Activated gamma-delta T cell treated with Interleukin-2 at 50 U/mL for 16 hours (primary cell): ENCODE results near the gene MAMLD1.

Experiments
- DNase-seq: peaks from one replicate; pipeline ENCODE4 v3.0.0-alpha.2; 2020

The MAMLD1 gene

GRCh38 chrX:150540965-150541364, 177.8 kb downstream of the MAMLD1 start:
- no peak for DNase-seq

GRCh38 chrX:150542846-150543229, 179.7 kb downstream of the MAMLD1 start:
- DNase-seq, result no peak

- no peak for DNase-seq
These were observed 180.4 kb downstream of the MAMLD1 start for GRCh38 chrX:150543230-150544155.

- no peak for DNase-seq
These were observed 181.2 kb downstream of the MAMLD1 start for GRCh38 chrX:150544222-150544787.

- DNase-seq, result no peak
These were observed 182.0 kb downstream of the MAMLD1 start for GRCh38 chrX:150544835-150545770.

GRCh38 chrX:150546711-150547153, 183.6 kb downstream of the MAMLD1 start:
- peak; percentile 24 for DNase-seq

GRCh38 chrX:150547375-150548115, 184.4 kb downstream of the MAMLD1 start:
- DNase-seq, result no peak

GRCh38 chrX:150548251-150548650, 185.1 kb downstream of the MAMLD1 start:
- DNase-seq, result no peak

GRCh38 chrX:150548684-150549083, 185.6 kb downstream of the MAMLD1 start:
- DNase-seq, result no peak

GRCh38 chrX:150551963-150552362, 188.8 kb downstream of the MAMLD1 start:
- DNase-seq, result no peak

GRCh38 chrX:150558424-150558823, 195.3 kb downstream of the MAMLD1 start:
- DNase-seq, result no peak
